Stomach (tissue), 4 donors: ENCODE data around the gene RP2.

Source experiments
- POLR2AphosphoS5 ChIP-seq, 3 donors: sonication (generic); formaldehyde crosslinking; IDR thresholded peaks; one replicate each; pipeline ENCODE4 v1.6.1; 2016; ENCODE audit warnings: antibody characterized with exemption in 3 of 3
- TF ChIP-seq, protein P1 (sequence below), 7 experiments: fragments of 450-650 bp in 4 of 7; fragments of 200-600 bp in 3 of 7; sonication (generic) in 3 of 7; IDR thresholded peaks; one replicate each; pipeline ENCODE4 v1.5.1; 2016 to 2019; ENCODE audit warnings: antibody characterized with exemption in 7 of 7, control low read depth in 2 of 7, mild to moderate bottlenecking in 1 of 7

GRCh38 chrX:46865281-46865680 is 28.4 kb downstream of the RP2 start:
- TF ChIP-seq, protein P1, sequence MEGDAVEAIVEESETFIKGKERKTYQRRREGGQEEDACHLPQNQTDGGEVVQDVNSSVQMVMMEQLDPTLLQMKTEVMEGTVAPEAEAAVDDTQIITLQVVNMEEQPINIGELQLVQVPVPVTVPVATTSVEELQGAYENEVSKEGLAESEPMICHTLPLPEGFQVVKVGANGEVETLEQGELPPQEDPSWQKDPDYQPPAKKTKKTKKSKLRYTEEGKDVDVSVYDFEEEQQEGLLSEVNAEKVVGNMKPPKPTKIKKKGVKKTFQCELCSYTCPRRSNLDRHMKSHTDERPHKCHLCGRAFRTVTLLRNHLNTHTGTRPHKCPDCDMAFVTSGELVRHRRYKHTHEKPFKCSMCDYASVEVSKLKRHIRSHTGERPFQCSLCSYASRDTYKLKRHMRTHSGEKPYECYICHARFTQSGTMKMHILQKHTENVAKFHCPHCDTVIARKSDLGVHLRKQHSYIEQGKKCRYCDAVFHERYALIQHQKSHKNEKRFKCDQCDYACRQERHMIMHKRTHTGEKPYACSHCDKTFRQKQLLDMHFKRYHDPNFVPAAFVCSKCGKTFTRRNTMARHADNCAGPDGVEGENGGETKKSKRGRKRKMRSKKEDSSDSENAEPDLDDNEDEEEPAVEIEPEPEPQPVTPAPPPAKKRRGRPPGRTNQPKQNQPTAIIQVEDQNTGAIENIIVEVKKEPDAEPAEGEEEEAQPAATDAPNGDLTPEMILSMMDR (IDR thresholded peaks at IDR 0.05), result no peak
- TF ChIP-seq POLR2AphosphoS5 (IDR thresholded peaks at IDR 0.05), result no peak
